Keratinocyte (primary cell): ENCODE data around the gene ZNF207.

ENCODE experiments used
- CTCF ChIP-seq, 3 experiments: IDR thresholded peaks in 1 of 3; conservative IDR thresholded peaks in 1 of 3; optimal IDR thresholded peaks in 1 of 3; 2 replicates in 2 of 3; 3 replicates in 1 of 3; pipeline versions ENCODE3 to v1.5.1; 2011; ENCODE audit warnings: low read length in 3 of 3, mild to moderate bottlenecking in 3 of 3, moderate library complexity in 2 of 3, control low read depth in 1 of 3, inconsistent platforms in 1 of 3; ENCODE audit not compliant: insufficient read depth in 2 of 3; ENCODE audit errors: extremely low read depth in 1 of 3
- EZH2 ChIP-seq: IDR thresholded peaks from one replicate; pipeline ENCODE4 v1.6.1; 2012; ENCODE audit warnings: inconsistent platforms, mild to moderate bottlenecking, low read length, moderate library complexity

- TF ChIP-seq EZH2: no peak
- no peak for TF ChIP-seq CTCF (optimal IDR thresholded peaks at IDR 0.05 in 1 of 3, IDR thresholded peaks at IDR 0.05 in 1 of 3, conservative IDR thresholded peaks at IDR 0.05 in 1 of 3; ENCODE audit: extremely low read depth in 1 of 3, insufficient read depth in 2 of 3, low read length in 3 of 3)
Observed at GRCh38 chr17:32383926-32384434, 34.0 kb downstream of the ZNF207 start.
